Measurements from ENCODE around the gene BEST3.

Gene BEST3

GRCh38 chr12:69651922-69652321, 47.2 kb downstream of the BEST3 start:
- DNase-seq (ENCODE audit: insufficient read length, low spot score) (no peak), FAIRE-seq (no peak)
- TF ChIP-seq CTCF (IDR thresholded peaks at IDR 0.05; ENCODE audit: insufficient read depth, missing control alignments): no peak

GRCh38 chr12:69649529-69649928, 49.6 kb downstream of the BEST3 start:
- FAIRE-seq (no peak), DNase-seq (ENCODE audit: insufficient read length, low spot score) (no peak)
- no peak for TF ChIP-seq CTCF (IDR thresholded peaks at IDR 0.05; ENCODE audit: insufficient read depth, missing control alignments)

- DNase-seq (ENCODE audit: insufficient read length, low spot score) (no peak), FAIRE-seq (no peak)
- no peak for TF ChIP-seq CTCF (IDR thresholded peaks at IDR 0.05; ENCODE audit: insufficient read depth, missing control alignments)
These were observed 50.6 kb downstream of the BEST3 start for GRCh38 chr12:69648476-69648875.

GRCh38 chr12:69647178-69647577, 51.9 kb downstream of the BEST3 start:
- FAIRE-seq (no peak), DNase-seq (ENCODE audit: insufficient read length, low spot score) (no peak)
- TF ChIP-seq CTCF (IDR thresholded peaks at IDR 0.05; ENCODE audit: insufficient read depth, missing control alignments): no peak

GRCh38 chr12:69645031-69645430, 54.1 kb downstream of the BEST3 start:
- FAIRE-seq: no peak
- no peak for TF ChIP-seq CTCF (IDR thresholded peaks at IDR 0.05; ENCODE audit: insufficient read depth, missing control alignments)
- no peak for DNase-seq (ENCODE audit: insufficient read length, low spot score)

GRCh38 chr12:69644511-69644910, 54.6 kb downstream of the BEST3 start:
- no peak for TF ChIP-seq CTCF (IDR thresholded peaks at IDR 0.05; ENCODE audit: insufficient read depth, missing control alignments)
- DNase-seq (ENCODE audit: insufficient read length, low spot score) (no peak), FAIRE-seq (no peak)

- no peak for FAIRE-seq
- TF ChIP-seq CTCF (IDR thresholded peaks at IDR 0.05; ENCODE audit: insufficient read depth, missing control alignments): no peak
- no peak for DNase-seq (ENCODE audit: insufficient read length, low spot score)
These were observed 56.6 kb downstream of the BEST3 start for GRCh38 chr12:69642531-69642930.
